NCI-H2171 treated with DMSO at 0.1 percent for 48 hours (cell line): ENCODE results near the gene DPEP1.
"Not testable (repeated sequence)": the region's sequence is repeated elsewhere in the genome, so short reads cannot be mapped to it uniquely, and the experiment has no call there.

Source experiments
- DNase-seq: peaks from one replicate; lab custom pipeline; 2025; lab: John Stamatoyannopoulos, UW

DPEP1 gene

DNA sequence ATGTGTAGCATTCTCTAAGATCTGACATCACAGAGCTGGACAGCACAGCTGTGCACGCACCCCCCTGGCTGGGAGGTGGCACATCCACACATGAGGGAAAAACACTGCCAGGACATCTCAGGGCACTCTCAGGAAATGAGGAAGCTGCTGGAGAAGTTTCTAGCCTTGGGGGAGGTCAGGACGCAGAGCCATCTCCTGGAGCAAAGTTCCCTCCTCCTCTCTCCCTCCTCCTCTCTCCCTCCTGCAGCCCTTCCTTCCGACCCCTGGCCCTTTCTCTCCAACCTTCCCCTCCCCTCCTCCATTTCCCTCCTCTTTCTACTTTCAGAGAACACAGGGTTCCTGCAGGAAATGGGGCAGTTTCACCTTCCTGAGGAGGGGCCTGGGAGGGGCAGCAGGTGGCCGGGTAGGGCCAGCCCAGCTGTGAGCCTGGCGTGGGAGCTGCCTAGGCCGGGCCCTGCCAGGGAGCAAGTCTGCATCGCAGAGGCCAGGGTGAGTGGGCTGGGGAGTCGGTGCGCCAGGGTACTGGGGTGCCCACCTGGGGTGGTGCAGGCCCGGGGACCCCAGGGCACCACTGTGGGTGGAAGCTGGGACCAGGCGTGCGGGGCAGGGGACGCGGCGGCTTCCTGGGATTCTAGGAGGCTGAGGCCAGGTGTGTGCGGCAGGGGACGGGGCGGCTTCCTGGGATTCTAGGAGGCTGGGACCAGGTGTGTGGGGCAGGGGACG, at the start of gene DPEP1:
Gene DPEP1 (plus strand): TSS at position 412 of the 723 bp plus-strand sequence. CDS start 16,769 bp downstream, outside the sequence.
- DNase-seq: no peak

DNA sequence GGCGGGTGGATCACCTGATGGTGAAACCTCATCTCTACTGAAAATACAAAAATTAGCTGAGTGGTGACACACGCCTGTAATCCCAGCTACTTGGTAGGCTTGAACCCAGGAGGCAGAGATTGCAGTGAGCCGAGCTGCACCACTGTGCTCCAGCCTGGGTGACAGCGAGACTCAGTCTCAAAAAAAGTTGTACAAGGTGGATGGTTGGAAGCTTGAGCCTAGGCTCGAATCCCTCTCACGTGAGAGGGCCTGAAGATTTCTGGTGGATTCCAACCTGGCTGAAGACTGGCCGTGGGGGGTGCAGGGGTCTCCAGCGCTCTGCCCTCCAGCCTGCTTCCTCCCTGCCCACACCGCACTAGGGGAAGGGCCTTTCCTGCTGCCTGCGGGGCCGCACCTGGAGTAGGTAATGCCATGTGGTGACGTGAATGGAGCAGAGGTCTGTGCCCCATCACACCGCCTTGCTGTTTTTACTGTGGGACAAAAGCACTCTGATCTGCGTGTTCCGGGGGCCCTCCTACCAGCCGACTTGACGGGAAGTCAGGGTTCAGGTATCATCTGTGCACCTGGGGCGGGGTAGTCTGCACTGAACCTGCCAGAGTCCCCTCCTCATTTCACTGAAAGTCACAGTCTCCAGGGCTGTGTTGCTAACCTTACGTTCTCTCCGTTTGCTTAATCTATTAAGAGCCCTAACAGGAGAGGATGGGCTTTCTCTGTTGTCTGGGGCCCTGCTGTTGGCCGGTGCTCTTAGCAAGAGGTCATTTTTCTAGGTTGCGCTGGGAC, 48.8 kb upstream of the DPEP1 start:
- DNase-seq: peak; percentile 67

GRCh38 chr16:89565256-89565505, 48.3 kb upstream of the DPEP1 start:
- DNase-seq: no peak

- DNase-seq: peak; percentile 84
Observed at GRCh38 chr16:89565506-89566372, 47.7 kb upstream of the DPEP1 start.

- DNase-seq: no peak
Observed at GRCh38 chr16:89567656-89568594, 45.5 kb upstream of the DPEP1 start.

DNA sequence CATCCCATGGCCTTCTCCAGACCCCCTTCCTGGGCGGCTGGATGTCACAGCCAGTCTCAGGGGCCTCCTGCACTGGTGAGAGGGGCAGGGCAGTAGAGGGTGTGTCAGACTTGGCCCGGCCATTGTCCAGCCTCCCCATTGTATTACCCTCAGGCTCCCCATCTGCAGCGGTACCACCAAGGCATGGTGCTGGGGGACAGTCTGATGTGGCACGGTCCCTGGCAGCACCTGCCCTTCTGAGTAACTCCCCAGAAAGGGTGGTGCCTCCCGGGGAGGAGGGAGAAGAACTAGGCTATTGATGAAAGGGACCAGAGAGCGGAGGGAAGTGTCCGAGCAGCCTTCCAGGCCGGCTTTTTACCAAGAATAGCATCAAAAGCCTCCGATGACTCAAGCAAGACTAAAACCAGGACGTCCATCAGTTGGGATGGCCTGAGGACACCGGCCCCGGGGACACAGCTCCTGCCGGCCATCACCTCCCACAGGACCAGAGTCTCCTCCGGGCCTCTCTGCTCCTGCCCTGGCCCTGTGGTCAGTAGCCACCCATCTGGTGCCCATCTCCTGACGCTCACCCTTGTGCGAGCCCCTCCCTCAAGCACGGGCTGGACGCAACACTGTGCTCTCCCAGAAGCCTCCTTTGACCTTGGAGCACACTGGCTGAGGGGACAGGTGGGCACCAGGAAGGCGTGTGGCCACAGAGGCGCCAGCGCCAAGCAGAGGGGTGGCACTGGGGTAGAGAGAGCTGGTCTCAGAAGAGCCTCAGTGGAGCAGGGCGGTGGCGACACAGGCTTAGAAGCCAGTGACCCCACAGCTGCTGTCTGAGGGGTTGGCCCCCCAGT, 43.7 kb upstream of the DPEP1 start:
- DNase-seq: no peak

DNA sequence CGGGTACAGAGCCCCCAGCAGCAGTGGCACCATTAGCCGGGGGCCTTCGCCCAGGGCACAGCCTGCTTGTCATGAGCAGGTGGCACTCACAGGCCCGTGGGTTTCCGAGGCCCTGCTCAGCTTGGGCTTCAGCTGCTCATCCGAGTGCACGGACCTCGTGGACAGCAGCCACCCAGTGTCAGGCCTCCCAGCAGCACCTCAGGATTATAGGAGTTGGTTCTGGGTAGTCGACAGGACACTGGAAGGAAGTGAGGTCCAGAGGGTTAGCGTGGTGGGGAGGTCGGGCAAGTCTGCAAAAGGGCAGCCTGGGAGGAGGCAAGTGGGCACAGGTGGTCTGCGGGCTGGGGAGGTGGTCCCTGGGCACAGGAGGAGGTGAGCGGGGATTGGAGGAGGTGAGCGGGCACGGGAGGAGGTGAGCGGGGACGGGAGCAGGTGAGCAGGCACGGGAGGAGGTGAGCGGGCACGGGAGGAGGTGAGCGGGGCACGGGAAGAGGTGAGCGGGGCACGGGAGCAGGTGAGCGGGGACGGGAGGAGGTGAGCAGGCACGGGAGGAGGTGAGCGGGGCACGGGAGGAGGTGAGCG, 43.0 kb upstream of the DPEP1 start:
- no peak for DNase-seq

DNA sequence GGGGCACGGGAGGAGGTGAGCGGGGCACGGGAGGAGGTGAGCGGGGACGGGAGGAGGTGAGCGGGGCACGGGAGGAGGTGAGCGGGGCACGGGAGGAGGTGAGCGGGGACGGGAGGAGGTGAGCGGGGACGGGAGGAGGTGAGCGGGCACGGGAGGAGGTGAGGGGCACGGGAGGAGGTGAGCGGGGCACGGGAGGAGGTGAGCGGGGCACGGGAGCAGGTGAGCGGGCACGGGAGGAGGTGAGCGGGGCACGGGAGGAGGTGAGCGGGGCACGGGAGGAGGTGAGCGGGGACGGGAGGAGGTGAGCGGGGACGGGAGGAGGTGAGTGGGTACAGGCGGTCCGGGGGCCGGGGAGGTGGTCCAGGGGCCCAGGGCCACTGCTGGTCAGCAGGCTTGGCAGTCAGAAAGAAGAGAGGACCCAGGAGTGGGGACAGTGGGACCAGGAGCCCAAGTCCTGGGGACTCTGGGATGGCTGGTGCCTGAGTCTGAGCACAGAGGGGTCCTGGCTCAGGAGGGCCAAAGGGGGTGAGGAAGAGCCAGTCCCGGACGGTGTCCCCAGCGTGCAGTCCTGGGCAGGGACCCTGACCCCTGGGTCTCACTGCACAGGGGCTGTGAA, 42.4 kb upstream of the DPEP1 start:
- DNase-seq: not testable (repeated sequence)

- DNase-seq: no peak
Observed at GRCh38 chr16:89571636-89572035, 41.8 kb upstream of the DPEP1 start.

- no peak for DNase-seq
Observed at GRCh38 chr16:89572073-89572484, 41.4 kb upstream of the DPEP1 start.

GRCh38 chr16:89572485-89573205, 40.8 kb upstream of the DPEP1 start:
- no peak for DNase-seq

GRCh38 chr16:89573826-89574680, 39.4 kb upstream of the DPEP1 start:
- no peak for DNase-seq

DNA sequence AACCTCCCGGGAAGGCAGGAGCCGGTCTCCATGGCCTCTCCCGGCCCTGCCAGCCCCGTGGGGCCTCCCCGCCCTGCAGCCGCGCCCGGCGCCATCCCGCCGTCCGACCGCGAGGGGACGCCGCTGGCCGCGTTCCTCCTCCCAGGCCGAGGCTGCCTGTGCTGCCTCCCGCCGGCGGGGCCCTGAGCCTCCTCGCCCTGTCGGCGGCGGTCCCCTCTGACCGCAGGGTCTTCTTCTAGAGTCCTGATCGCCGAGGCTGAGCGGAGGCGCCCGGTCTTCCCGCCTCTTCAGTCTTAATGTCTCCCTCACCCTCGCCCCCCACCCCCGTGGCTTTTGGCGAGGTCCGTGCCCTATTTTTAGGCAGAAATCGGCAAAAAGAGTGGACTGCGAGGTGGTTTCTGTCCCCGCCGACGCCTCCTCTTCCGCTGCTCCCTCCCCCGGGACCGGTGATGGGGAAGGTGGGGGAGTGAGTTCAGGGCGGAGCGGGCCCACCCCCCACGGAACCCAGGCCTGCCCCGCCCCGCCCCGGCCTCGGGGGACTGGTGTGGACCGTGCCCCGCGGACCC, 38.7 kb upstream of the DPEP1 start:
- peak; percentile 23 for DNase-seq

DNA sequence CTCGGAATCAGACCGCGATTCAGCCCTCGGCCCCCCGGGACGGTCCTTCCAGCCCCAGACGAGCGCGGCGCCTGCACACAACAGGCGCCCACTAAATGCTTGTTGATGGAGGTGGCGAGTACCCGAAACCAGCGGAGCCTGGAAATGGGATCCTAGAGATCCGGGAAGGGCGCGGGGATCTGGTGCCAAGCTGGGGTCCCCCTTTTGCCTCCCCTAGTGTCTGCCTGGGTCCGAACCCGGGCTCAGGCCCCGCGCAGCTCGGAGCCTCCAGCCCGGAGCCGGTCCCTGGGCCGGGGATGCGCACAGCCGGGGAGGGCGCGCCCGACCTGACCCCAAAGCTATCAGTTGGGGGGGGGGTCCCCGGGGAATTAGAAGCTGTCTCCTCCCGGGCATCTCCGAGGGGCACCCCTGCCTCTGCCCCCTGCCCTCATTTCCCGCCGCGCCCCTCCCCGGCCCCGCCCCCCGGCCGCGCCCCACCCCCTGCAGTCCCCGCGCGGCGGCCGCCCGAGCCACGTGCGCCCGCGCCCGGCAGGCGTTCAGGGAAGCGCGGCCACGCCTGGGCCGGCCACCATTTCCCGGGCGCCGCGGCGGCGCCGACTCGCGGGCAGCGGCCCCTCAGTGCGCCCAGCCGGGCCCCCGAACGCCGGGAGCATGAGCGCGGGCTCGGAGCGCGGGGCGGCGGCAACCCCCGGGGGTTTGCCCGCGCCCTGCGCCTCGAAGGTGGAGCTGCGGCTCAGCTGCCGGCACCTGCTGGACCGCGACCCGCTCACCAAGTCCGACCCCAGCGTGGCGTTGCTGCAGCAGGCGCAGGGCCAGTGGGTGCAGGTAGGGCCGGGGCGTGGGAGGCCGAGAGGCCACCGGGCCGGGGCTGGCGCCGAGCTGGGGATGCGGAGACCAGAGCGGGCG, 37.9 kb upstream of the DPEP1 start, which contains the start of gene CPNE7:
Gene CPNE7 (plus strand): TSS at position 512 of the 906 bp plus-strand sequence. CDS start 140 bp downstream, at position 652.
- peak; percentile 12 for DNase-seq

- DNase-seq: no peak
Observed at GRCh38 chr16:89576153-89577054, 37.0 kb upstream of the DPEP1 start.
